ENCODE results near the gene JPH3. TPM values are rescaled to one million over a fixed set of nuclear protein-coding genes. Genes with fewer than 3 reads are reported as not detected.

The JPH3 gene
- total RNA-seq, 2 experiments from 2014 or later = not detected

GRCh38 chr16:87652799-87653198, 50.5 kb downstream of the JPH3 start:
- ChIA-PET POLR2A (no interaction called here), CTCF (no interaction called here)
- no peak overlapping the region for H3K4me3 Mint-ChIP-seq
- no peak overlapping the region for H3K27ac ChIP-seq (ENCODE audit: low read depth in 1 of 2, low read length in 2 of 2)
- no peaks in the 10 kb centered on the region for H3K36me3 Mint-ChIP-seq (ENCODE audit: low read depth)
- no peaks in the 10 kb centered on the region for H3K36me3 ChIP-seq (ENCODE audit: insufficient read depth, low read length)
- no peak overlapping the region for H3K4me3 ChIP-seq (ENCODE audit: low read length)
- peaks cover 0 to 8% of the 10 kb centered on the region in 2 experiments for H3K9me3 ChIP-seq (ENCODE audit: control insufficient read depth in 1 of 2, insufficient read depth in 1 of 2, low read length in 2 of 2)
- no peak overlapping the region for H3K27ac Mint-ChIP-seq
- no peaks in the 10 kb centered on the region for H3K9me3 Mint-ChIP-seq
- no peaks in the 10 kb centered on the region for H3K4me1 Mint-ChIP-seq (ENCODE audit: low read depth)
- intact Hi-C loops (cut with DNase I, micrococcal nuclease) = no loop called here
- DNase-seq = no peak
- H3K27me3 Mint-ChIP-seq = no peaks in the 10 kb centered on the region
- no peaks in the 10 kb centered on the region for H3K4me1 ChIP-seq (ENCODE audit: insufficient read depth, low read length)
- TF ChIP-seq, protein P1, sequence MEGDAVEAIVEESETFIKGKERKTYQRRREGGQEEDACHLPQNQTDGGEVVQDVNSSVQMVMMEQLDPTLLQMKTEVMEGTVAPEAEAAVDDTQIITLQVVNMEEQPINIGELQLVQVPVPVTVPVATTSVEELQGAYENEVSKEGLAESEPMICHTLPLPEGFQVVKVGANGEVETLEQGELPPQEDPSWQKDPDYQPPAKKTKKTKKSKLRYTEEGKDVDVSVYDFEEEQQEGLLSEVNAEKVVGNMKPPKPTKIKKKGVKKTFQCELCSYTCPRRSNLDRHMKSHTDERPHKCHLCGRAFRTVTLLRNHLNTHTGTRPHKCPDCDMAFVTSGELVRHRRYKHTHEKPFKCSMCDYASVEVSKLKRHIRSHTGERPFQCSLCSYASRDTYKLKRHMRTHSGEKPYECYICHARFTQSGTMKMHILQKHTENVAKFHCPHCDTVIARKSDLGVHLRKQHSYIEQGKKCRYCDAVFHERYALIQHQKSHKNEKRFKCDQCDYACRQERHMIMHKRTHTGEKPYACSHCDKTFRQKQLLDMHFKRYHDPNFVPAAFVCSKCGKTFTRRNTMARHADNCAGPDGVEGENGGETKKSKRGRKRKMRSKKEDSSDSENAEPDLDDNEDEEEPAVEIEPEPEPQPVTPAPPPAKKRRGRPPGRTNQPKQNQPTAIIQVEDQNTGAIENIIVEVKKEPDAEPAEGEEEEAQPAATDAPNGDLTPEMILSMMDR (IDR thresholded peaks at IDR 0.05) = no peak
- H3K27me3 ChIP-seq (ENCODE audit: control insufficient read depth in 1 of 2, insufficient read depth in 2 of 2, low read length in 2 of 2) = no peaks in the 10 kb centered on the region
- no peak for ATAC-seq (ENCODE audit: poor library complexity)

- H3K4me1 Mint-ChIP-seq (ENCODE audit: low read depth) = no peaks in the 10 kb centered on the region
- ATAC-seq (ENCODE audit: poor library complexity) (no peak), DNase-seq (no peak)
- no peak overlapping the region for H3K27ac Mint-ChIP-seq
- H3K27ac ChIP-seq (ENCODE audit: low read depth in 1 of 2, low read length in 2 of 2) = no peak overlapping the region
- H3K9me3 Mint-ChIP-seq = no peaks in the 10 kb centered on the region
- POLR2A ChIA-PET = no interaction called here
- no peak overlapping the region for H3K4me3 Mint-ChIP-seq
- H3K9me3 ChIP-seq (ENCODE audit: control insufficient read depth in 1 of 2, insufficient read depth in 1 of 2, low read length in 2 of 2) = peaks cover 0 to 11% of the 10 kb centered on the region in 2 experiments
- H3K4me3 ChIP-seq (ENCODE audit: low read length) = no peak overlapping the region
- TF ChIP-seq, protein P1 (IDR thresholded peaks at IDR 0.05) = no peak
- H3K36me3 ChIP-seq (ENCODE audit: insufficient read depth, low read length) = no peaks in the 10 kb centered on the region
- H3K27me3 Mint-ChIP-seq = no peaks in the 10 kb centered on the region
- CTCF ChIA-PET = no interaction called here
- no peaks in the 10 kb centered on the region for H3K27me3 ChIP-seq (ENCODE audit: control insufficient read depth in 1 of 2, insufficient read depth in 2 of 2, low read length in 2 of 2)
- intact Hi-C loops (cut with DNase I, micrococcal nuclease) = no loop called here
- no peaks in the 10 kb centered on the region for H3K36me3 Mint-ChIP-seq (ENCODE audit: low read depth)
- H3K4me1 ChIP-seq (ENCODE audit: insufficient read depth, low read length) = no peaks in the 10 kb centered on the region
Observed at GRCh38 chr16:87653234-87653633, 50.9 kb downstream of the JPH3 start.

DNA sequence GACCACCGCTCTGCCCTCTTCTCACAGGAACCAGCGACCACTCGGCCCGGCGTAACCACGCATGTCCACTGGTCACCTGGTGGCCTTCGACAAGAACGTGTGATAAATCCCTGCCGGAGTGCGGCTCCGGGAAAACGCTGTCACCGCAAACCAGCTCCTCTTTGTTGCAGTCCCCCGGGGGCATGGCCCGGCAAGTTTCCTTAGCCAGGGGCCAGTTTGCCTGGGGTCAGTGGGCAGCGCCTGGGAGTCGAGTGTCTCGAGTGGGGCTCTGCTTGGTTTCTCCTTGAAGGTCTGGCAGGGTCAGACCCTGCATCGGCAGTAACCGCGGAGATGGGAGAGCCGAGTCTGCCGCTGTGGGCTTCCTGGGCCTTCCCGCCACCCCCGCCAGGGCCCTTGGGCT, 52.5 kb downstream of the JPH3 start:
- Mint-ChIP-seq H3K27me3 (no peaks in the 10 kb centered on the region), H3K27ac (no peak overlapping the region), H3K4me1 (ENCODE audit: low read depth) (no peaks in the 10 kb centered on the region), H3K9me3 (no peaks in the 10 kb centered on the region), H3K4me3 (no peak overlapping the region), H3K36me3 (ENCODE audit: low read depth) (no peaks in the 10 kb centered on the region)
- ATAC-seq (ENCODE audit: poor library complexity) = no peak
- Histone ChIP-seq H3K4me1 (ENCODE audit: insufficient read depth, low read length) (no peaks in the 10 kb centered on the region), H3K9me3 (ENCODE audit: control insufficient read depth in 1 of 2, insufficient read depth in 1 of 2, low read length in 2 of 2) (peaks cover 0 to 11% of the 10 kb centered on the region in 2 experiments), H3K27ac (ENCODE audit: low read depth in 1 of 2, low read length in 2 of 2) (no peak overlapping the region), H3K27me3 (ENCODE audit: control insufficient read depth in 1 of 2, insufficient read depth in 2 of 2, low read length in 2 of 2) (no peaks in the 10 kb centered on the region), H3K4me3 (ENCODE audit: low read length) (no peak overlapping the region), H3K36me3 (ENCODE audit: insufficient read depth, low read length) (no peaks in the 10 kb centered on the region)
- intact Hi-C loops (cut with DNase I, micrococcal nuclease) = no loop called here
- ChIA-PET POLR2A (no interaction called here), CTCF (no interaction called here)
- TF ChIP-seq, protein P1 (IDR thresholded peaks at IDR 0.05) = no peak
- no peak for DNase-seq

Measured in CD4-positive, alpha-beta T cell (primary cell).